ENCODE results near the gene HLA-A. TPM values are rescaled to one million over a fixed set of nuclear protein-coding genes. Genes with fewer than 3 reads are reported as not detected.

HLA-A gene
- polyA plus RNA-seq, 1 donor (not counting 4 experiments of a cell fraction or from before 2014, with no cell fraction given) = 401 TPM

GRCh38 chr6:29982097-29982496, 39.8 kb downstream of the HLA-A start:
- H3K79me2 ChIP-seq (ENCODE audit: control insufficient read depth, insufficient read depth, low read length) = no peaks in the 10 kb centered on the region
- H3K27ac ChIP-seq (ENCODE audit: control insufficient read depth, insufficient read depth, low read length) = no peak overlapping the region
- no peak for DNase-seq (ENCODE audit: low read depth, low spot score)
- FAIRE-seq = no peak
- H3K4me2 ChIP-seq (ENCODE audit: control insufficient read depth, extremely low read depth, insufficient read depth, low read depth, low read length) = no peak overlapping the region
- H3K4me3 ChIP-seq (ENCODE audit: control insufficient read depth in 2 of 3, extremely low read depth in 1 of 3, insufficient read depth in 2 of 3, low read depth in 1 of 3, low read length in 3 of 3) = no peak overlapping the region
- H3K9me3 ChIP-seq (ENCODE audit: control insufficient read depth, low read depth, low read length) = no peaks in the 10 kb centered on the region
- no peaks in the 10 kb centered on the region for H3K36me3 ChIP-seq (ENCODE audit: control insufficient read depth in 2 of 2, extremely low read depth in 1 of 2, insufficient read depth in 2 of 2, low read length in 2 of 2)
- no peaks in the 10 kb centered on the region for H4K20me1 ChIP-seq (ENCODE audit: control insufficient read depth, extremely low read depth, insufficient read depth, low read length)
- no peak for TF ChIP-seq EZH2 (IDR thresholded peaks at IDR 0.05; ENCODE audit: low read length)
- TF ChIP-seq, protein P1, sequence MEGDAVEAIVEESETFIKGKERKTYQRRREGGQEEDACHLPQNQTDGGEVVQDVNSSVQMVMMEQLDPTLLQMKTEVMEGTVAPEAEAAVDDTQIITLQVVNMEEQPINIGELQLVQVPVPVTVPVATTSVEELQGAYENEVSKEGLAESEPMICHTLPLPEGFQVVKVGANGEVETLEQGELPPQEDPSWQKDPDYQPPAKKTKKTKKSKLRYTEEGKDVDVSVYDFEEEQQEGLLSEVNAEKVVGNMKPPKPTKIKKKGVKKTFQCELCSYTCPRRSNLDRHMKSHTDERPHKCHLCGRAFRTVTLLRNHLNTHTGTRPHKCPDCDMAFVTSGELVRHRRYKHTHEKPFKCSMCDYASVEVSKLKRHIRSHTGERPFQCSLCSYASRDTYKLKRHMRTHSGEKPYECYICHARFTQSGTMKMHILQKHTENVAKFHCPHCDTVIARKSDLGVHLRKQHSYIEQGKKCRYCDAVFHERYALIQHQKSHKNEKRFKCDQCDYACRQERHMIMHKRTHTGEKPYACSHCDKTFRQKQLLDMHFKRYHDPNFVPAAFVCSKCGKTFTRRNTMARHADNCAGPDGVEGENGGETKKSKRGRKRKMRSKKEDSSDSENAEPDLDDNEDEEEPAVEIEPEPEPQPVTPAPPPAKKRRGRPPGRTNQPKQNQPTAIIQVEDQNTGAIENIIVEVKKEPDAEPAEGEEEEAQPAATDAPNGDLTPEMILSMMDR (optimal IDR thresholded peaks at IDR 0.05 in 1 of 3, IDR thresholded peaks at IDR 0.05 in 1 of 3, conservative IDR thresholded peaks at IDR 0.05 in 1 of 3; ENCODE audit: extremely low read depth in 1 of 3, insufficient read depth in 2 of 3, low read length in 3 of 3) = no peak
- H3K4me1 ChIP-seq (ENCODE audit: control insufficient read depth, extremely low read depth, insufficient read depth, low read length) = no peaks in the 10 kb centered on the region
- no peak overlapping the region for H3K9ac ChIP-seq (ENCODE audit: control insufficient read depth, extremely low read depth, insufficient read depth, low read length)
- no peak overlapping the region for H2AFZ ChIP-seq (ENCODE audit: control insufficient read depth, low read length)
- dilution Hi-C loops (cut with MboI; ENCODE audit: extremely low pct_ligation_motif_present, low sequenced_read_pairs) = no loop called here
- no peaks in the 10 kb centered on the region for H3K9me1 ChIP-seq (ENCODE audit: control insufficient read depth, extremely low read depth, insufficient read depth, low read length)
- no peaks in the 10 kb centered on the region for H3K27me3 ChIP-seq (ENCODE audit: control insufficient read depth, extremely low read depth, insufficient read depth, low read length)

- Histone ChIP-seq H3K79me2 (ENCODE audit: control insufficient read depth, insufficient read depth, low read length) (no peaks in the 10 kb centered on the region), H2AFZ (ENCODE audit: control insufficient read depth, low read length) (no peak overlapping the region), H3K4me1 (ENCODE audit: control insufficient read depth, extremely low read depth, insufficient read depth, low read length) (no peaks in the 10 kb centered on the region), H3K4me2 (ENCODE audit: control insufficient read depth, extremely low read depth, insufficient read depth, low read depth, low read length) (no peak overlapping the region), H3K9ac (ENCODE audit: control insufficient read depth, extremely low read depth, insufficient read depth, low read length) (no peak overlapping the region), H3K27me3 (ENCODE audit: control insufficient read depth, extremely low read depth, insufficient read depth, low read length) (no peaks in the 10 kb centered on the region), H3K4me3 (ENCODE audit: control insufficient read depth in 2 of 3, extremely low read depth in 1 of 3, insufficient read depth in 2 of 3, low read depth in 1 of 3, low read length in 3 of 3) (no peak overlapping the region), H4K20me1 (ENCODE audit: control insufficient read depth, extremely low read depth, insufficient read depth, low read length) (no peaks in the 10 kb centered on the region), H3K9me1 (ENCODE audit: control insufficient read depth, extremely low read depth, insufficient read depth, low read length) (no peaks in the 10 kb centered on the region), H3K9me3 (ENCODE audit: control insufficient read depth, low read depth, low read length) (no peaks in the 10 kb centered on the region), H3K27ac (ENCODE audit: control insufficient read depth, insufficient read depth, low read length) (no peak overlapping the region), H3K36me3 (ENCODE audit: control insufficient read depth in 2 of 2, extremely low read depth in 1 of 2, insufficient read depth in 2 of 2, low read length in 2 of 2) (no peaks in the 10 kb centered on the region)
- no peak for TF ChIP-seq EZH2 (IDR thresholded peaks at IDR 0.05; ENCODE audit: low read length)
- TF ChIP-seq, protein P1 (optimal IDR thresholded peaks at IDR 0.05 in 1 of 3, IDR thresholded peaks at IDR 0.05 in 1 of 3, conservative IDR thresholded peaks at IDR 0.05 in 1 of 3; ENCODE audit: extremely low read depth in 1 of 3, insufficient read depth in 2 of 3, low read length in 3 of 3) = no peak
- dilution Hi-C loops (cut with MboI; ENCODE audit: extremely low pct_ligation_motif_present, low sequenced_read_pairs) = no loop called here
- no peak for FAIRE-seq
- no peak for DNase-seq (ENCODE audit: low read depth, low spot score)
Measured at GRCh38 chr6:29984232-29984631, 41.9 kb downstream of the HLA-A start.

All from keratinocyte (primary cell).